HepG2 (cell line): ENCODE results near the gene SNX24. TPM values are rescaled to one million over a fixed set of nuclear protein-coding genes. Genes with fewer than 3 reads are reported as not detected.

ENCODE experiments used
- DBP ChIP-seq: sonication (generic); formaldehyde crosslinking; IDR thresholded peaks from 2 replicates; pipeline ENCODE4 v1.4.0; 2020; ENCODE audit warnings: missing genetic modification reagents; ENCODE audit errors: not compliant biosample characterization
- HIC2 ChIP-seq: sonication (generic); formaldehyde crosslinking; IDR thresholded peaks from 2 replicates; pipeline ENCODE4 v1.9.0; 2022; ENCODE audit warnings: low read depth, missing genetic modification reagents
- HMG20A ChIP-seq: IDR thresholded peaks from 2 replicates; pipeline ENCODE4 v1.6.1; 2016; ENCODE audit warnings: borderline replicate concordance
- PAF1 ChIP-seq: IDR thresholded peaks from 2 replicates; pipeline ENCODE4 v1.6.1; 2016; ENCODE audit warnings: missing genetic modification reagents, missing compliant biosample characterization
- POGK ChIP-seq: sonication (generic); formaldehyde crosslinking; conservative IDR thresholded peaks from 2 replicates; pipeline ENCODE4 v1.8.0; 2022; ENCODE audit warnings: mild to moderate bottlenecking, moderate library complexity, missing genetic modification reagents
- TOPORS ChIP-seq: sonication (generic); formaldehyde crosslinking; IDR thresholded peaks from 2 replicates; pipeline ENCODE4 v1.8.0; 2023; ENCODE audit warnings: mild to moderate bottlenecking, missing genetic modification reagents
- TRAFD1 ChIP-seq: sonication (generic); formaldehyde crosslinking; IDR thresholded peaks from 2 replicates; pipeline ENCODE4 v1.5.1; 2020; ENCODE audit warnings: missing genetic modification reagents, mild to moderate bottlenecking, borderline replicate concordance
- U2AF1 ChIP-seq: fragments of 200-400 bp; formaldehyde crosslinking; optimal IDR thresholded peaks from 2 replicates; pipeline ENCODE3; 2017; ENCODE audit warnings: mild to moderate bottlenecking, low read depth, low read length
- ZBTB40 ChIP-seq, 2 experiments: fragments of 450-650 bp in 1 of 2; sonication (generic) in 1 of 2; formaldehyde crosslinking in 1 of 2; IDR thresholded peaks; 2 replicates each; pipeline versions ENCODE4 v1.6.1 to v1.8.0; 2016 to 2022; ENCODE audit warnings: antibody characterized with exemption in 1 of 2, mild to moderate bottlenecking in 1 of 2, missing genetic modification reagents in 1 of 2
- ZMYM4 ChIP-seq: sonication (generic); formaldehyde crosslinking; IDR thresholded peaks from 2 replicates; pipeline ENCODE4 v1.8.1; 2023; ENCODE audit warnings: mild to moderate bottlenecking, missing genetic modification reagents
- ZNF224 ChIP-seq: sonication (generic); formaldehyde crosslinking; IDR thresholded peaks from 2 replicates; pipeline ENCODE4 v1.5.0; 2020; ENCODE audit warnings: mild to moderate bottlenecking, missing genetic modification reagents
- ZNF331 ChIP-seq: sonication (generic); formaldehyde crosslinking; IDR thresholded peaks from 2 replicates; pipeline ENCODE4 v1.4.0; 2020; ENCODE audit warnings: missing genetic modification reagents
- polyA plus RNA-seq, 8 experiments: library from polyadenylated mRNA; depleted of rRNA in 3 of 8; stranded (reverse) in 7 of 8; unstranded in 1 of 8; fragments of >200 nt; fragmentation: Illumina TruSeq in 4 of 8; extraction: Trizol in 4 of 8; gene quantifications; 2 replicates each; pipeline versions ENCODE4 v1.2.1 to v1.2.3, GENCODE V29; 2011 to 2016; ENCODE audit warnings: low read depth in 4 of 8, missing spikeins in 1 of 8, mixed read lengths in 1 of 8; ENCODE audit not compliant: insufficient read depth in 1 of 8
- total RNA-seq, 5 experiments: library from RNA; depleted of rRNA; stranded (reverse); fragments of >200 nt; fragmentation: Illumina TruSeq; extraction: Trizol; gene quantifications; 2 replicates each; pipeline ENCODE4 v1.2.3, GENCODE V29; 2016; ENCODE audit warnings: low read depth in 1 of 5

SNX24 gene
- total and polyA plus RNA-seq, 2 of the 13 experiments (the other 11 are each of a cell fraction or from before 2014, with no cell fraction given), result 7.2 to 23.7 TPM

GRCh38 chr5:122845229-122846050 is at the start of gene SNX24 (continued):
- no peak for TF ChIP-seq ZBTB40 (IDR thresholded peaks at IDR 0.05)
- TF ChIP-seq ZBTB40 (CRISPR knock-in tag; IDR thresholded peaks at IDR 0.05), result peak; percentile 83; the same call in 1 of the 2 replicates
- TF ChIP-seq POGK (CRISPR knock-in tag), result peak; percentile 70
- TF ChIP-seq ZNF224 (CRISPR knock-in tag), result peak; percentile 94
- 0 out of 2 replicates have a peak, but pooled peaks have one; percentile 9 for TF ChIP-seq HMG20A (CRISPR knock-in tag)
- TF ChIP-seq PAF1 (CRISPR knock-in tag), result no peak
- peak; percentile 76 for TF ChIP-seq ZMYM4 (CRISPR knock-in tag)
- TF ChIP-seq ZNF331, result peak; percentile 79; the same call in 1 of the 2 replicates
- no peak for TF ChIP-seq DBP (CRISPR knock-in tag)
- 0 out of 2 replicates have a peak, but pooled peaks have one; percentile 15 for TF ChIP-seq HIC2 (CRISPR knock-in tag)
- TF ChIP-seq U2AF1, result no peak
- TF ChIP-seq TOPORS (CRISPR knock-in tag), result no peak
- no peak for TF ChIP-seq TRAFD1 (CRISPR knock-in tag)
